Uterus (tissue), 4 donors: ENCODE measurements around the gene ERP29. TPM values are rescaled to one million over a fixed set of nuclear protein-coding genes. Genes with fewer than 3 reads are reported as not detected.
A peak's percentile ranks its signal among the peaks of the same experiment; 100 is the strongest.

Experiments
- DNase-seq, 2 donors: peaks; one replicate each; pipeline ENCODE4 v3.0.0-alpha.2; 2019 to 2020
- H3K27ac ChIP-seq, 2 donors: fragments of 200-600 bp; sonication (generic); 1 replicate in 1 of 2; 2 replicates in 1 of 2; pipeline ENCODE4 v1.5.1; 2016 to 2018
- H3K27me3 ChIP-seq, 2 donors: fragments of 200-600 bp; sonication (generic); one replicate each; pipeline ENCODE4 v1.5.1; 2018 to 2019; ENCODE audit warnings: control low read depth in 1 of 2
- H3K36me3 ChIP-seq, 2 donors: fragments of 200-600 bp; sonication (generic); one replicate each; pipeline ENCODE4 v1.5.1; 2019; ENCODE audit warnings: control low read depth in 1 of 2
- H3K4me1 ChIP-seq, 2 donors: fragments of 200-600 bp; sonication (generic); one replicate each; pipeline ENCODE4 v1.5.1; 2018 to 2019; ENCODE audit warnings: control low read depth in 1 of 2
- H3K4me3 ChIP-seq, 2 donors: fragments of 200-600 bp; sonication (generic); 1 replicate in 1 of 2; 2 replicates in 1 of 2; pipeline ENCODE4 v1.5.1; 2018 to 2019; ENCODE audit warnings: mild to moderate bottlenecking in 1 of 2
- H3K9me3 ChIP-seq, 2 donors: fragments of 200-600 bp; sonication (generic); one replicate each; pipeline ENCODE4 v1.5.1; 2019; ENCODE audit warnings: control low read depth in 1 of 2
- POLR2A ChIP-seq, 2 donors: fragments of 450-650 bp; IDR thresholded peaks; one replicate each; pipeline ENCODE4 v1.6.1; 2016; ENCODE audit warnings: antibody characterized with exemption in 2 of 2, mild to moderate bottlenecking in 1 of 2, moderate library complexity in 1 of 2
- intact Hi-C: fragments of 100-400 bp; cut with DNase I; formaldehyde crosslinking; loops from one replicate; pipeline ENCODE4 v1.15.1; 2023; ENCODE audit warnings: low total_unique reads
- total RNA-seq, 4 donors: library from RNA; depleted of rRNA in 3 of 4; stranded (reverse); fragments of >200 nt in 3 of 4; gene quantifications; one replicate each; pipeline versions ENCODE4 v1.1.0 to v1.2.4, GENCODE V29; 2014 to 2023
- TF ChIP-seq, protein P1 (sequence below), 4 experiments: fragments of 200-600 bp in 2 of 4; fragments of 450-650 bp in 2 of 4; sonication (generic) in 2 of 4; IDR thresholded peaks; one replicate each; pipeline ENCODE4 v1.5.1; 2016 to 2019; ENCODE audit warnings: antibody characterized with exemption in 4 of 4, mild to moderate bottlenecking in 2 of 4, moderate library complexity in 1 of 4
- donor health status: DM: yes; HTN: yes; CAD: no.

Gene ERP29
- total RNA-seq, 4 donors from 2014 or later = 37.4 to 46.8 (median 42.1) TPM

DNA sequence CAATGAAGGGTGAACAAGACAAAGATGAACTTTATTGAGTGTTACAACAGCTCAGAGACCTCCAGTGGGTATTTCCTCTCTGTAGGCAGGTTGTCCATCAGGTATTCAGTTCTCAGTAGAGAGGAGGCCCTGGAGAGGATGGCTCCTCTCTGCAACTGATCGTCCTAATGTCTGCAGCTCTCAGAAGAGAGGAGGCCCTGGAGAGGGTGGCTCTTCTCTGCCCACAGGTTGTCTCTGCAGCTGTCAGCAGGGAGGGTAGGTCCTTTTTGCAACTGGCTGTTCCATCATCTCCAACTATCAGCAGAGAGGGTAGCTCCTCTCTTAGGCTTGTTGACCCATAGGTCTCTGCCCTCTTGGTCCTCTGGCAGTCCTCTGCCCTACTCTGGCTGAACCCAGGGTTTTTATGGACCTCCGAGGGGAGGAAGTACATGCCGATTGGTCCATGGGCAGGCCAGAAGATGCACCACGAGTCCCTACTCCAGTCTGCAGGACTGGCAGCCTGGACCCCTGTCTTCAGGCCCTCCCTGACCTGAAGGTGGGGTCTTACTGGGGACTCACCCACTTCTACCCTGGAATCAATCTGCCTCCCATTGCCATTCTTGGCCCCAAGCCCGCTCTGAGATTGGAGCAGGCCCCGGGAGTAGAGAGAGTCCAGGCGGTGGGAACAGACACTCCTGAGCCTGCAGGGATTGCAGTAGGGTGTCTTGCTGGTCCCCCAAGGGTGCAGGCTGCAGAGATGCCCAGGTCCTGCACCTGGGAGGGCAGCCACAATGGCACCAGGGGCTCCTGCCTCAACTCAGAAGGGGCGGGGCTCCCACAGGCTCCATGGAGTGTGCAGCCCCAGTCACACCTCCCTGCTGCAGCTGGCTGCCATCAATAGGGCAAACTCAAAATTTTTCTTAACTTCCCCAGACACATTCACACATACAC is 2.5 kb upstream of the ERP29 start:
- DNase-seq = no peak
- no peak for TF ChIP-seq POLR2A (IDR thresholded peaks at IDR 0.05)
- TF ChIP-seq, protein P1, sequence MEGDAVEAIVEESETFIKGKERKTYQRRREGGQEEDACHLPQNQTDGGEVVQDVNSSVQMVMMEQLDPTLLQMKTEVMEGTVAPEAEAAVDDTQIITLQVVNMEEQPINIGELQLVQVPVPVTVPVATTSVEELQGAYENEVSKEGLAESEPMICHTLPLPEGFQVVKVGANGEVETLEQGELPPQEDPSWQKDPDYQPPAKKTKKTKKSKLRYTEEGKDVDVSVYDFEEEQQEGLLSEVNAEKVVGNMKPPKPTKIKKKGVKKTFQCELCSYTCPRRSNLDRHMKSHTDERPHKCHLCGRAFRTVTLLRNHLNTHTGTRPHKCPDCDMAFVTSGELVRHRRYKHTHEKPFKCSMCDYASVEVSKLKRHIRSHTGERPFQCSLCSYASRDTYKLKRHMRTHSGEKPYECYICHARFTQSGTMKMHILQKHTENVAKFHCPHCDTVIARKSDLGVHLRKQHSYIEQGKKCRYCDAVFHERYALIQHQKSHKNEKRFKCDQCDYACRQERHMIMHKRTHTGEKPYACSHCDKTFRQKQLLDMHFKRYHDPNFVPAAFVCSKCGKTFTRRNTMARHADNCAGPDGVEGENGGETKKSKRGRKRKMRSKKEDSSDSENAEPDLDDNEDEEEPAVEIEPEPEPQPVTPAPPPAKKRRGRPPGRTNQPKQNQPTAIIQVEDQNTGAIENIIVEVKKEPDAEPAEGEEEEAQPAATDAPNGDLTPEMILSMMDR (IDR thresholded peaks at IDR 0.05) = no peak
- no peak overlapping the region for H3K27ac ChIP-seq
- intact Hi-C loops = loop anchor here (10.0 kb wide), 1 partner anchor 94 kb away; the partner anchor contains the start of gene NAA25
- no peak overlapping the region for H3K4me3 ChIP-seq
- H3K27me3 ChIP-seq = no peaks in the 10 kb centered on the region
- no peaks in the 10 kb centered on the region for H3K9me3 ChIP-seq
- no peaks in the 10 kb centered on the region for H3K36me3 ChIP-seq
- peaks cover 0 to 5% of the 10 kb centered on the region in 2 donors for H3K4me1 ChIP-seq

DNA sequence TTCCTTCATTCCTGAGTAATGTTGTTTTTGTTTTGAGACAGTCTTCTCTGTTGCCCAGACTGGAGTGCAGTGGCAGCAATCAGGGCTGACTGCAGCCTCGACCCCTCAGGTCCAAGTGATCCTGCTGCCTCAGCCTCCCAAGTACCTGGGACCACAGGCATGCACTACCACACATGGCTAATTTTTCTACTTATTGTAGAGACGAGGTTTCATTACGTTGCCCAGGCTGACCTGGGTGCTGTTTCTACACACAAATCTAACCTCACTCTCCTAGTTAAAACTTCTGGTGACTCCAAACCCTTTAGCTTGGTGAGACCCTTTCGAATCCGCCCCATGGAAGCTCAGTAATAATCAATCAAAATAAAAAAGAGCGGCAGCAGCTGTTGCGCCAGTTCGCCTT is 1.5 kb upstream of the ERP29 start:
- intact Hi-C loops = loop anchor here (10.0 kb wide), 1 partner anchor 93 kb away; the partner anchor contains the start of gene NAA25
- no peaks in the 10 kb centered on the region for H3K36me3 ChIP-seq
- no peaks in the 10 kb centered on the region for H3K9me3 ChIP-seq
- H3K4me3 ChIP-seq = peak overlapping the region in 1 of 2 donors; percentile 95
- TF ChIP-seq, protein P1 (IDR thresholded peaks at IDR 0.05) = no peak
- TF ChIP-seq POLR2A (IDR thresholded peaks at IDR 0.05) = no peak
- H3K27ac ChIP-seq = peak overlapping the region in 1 of 2 donors; percentile 87
- H3K4me1 ChIP-seq = peaks cover 0 to 5% of the 10 kb centered on the region in 2 donors
- DNase-seq = no peak
- H3K27me3 ChIP-seq = no peaks in the 10 kb centered on the region

DNA sequence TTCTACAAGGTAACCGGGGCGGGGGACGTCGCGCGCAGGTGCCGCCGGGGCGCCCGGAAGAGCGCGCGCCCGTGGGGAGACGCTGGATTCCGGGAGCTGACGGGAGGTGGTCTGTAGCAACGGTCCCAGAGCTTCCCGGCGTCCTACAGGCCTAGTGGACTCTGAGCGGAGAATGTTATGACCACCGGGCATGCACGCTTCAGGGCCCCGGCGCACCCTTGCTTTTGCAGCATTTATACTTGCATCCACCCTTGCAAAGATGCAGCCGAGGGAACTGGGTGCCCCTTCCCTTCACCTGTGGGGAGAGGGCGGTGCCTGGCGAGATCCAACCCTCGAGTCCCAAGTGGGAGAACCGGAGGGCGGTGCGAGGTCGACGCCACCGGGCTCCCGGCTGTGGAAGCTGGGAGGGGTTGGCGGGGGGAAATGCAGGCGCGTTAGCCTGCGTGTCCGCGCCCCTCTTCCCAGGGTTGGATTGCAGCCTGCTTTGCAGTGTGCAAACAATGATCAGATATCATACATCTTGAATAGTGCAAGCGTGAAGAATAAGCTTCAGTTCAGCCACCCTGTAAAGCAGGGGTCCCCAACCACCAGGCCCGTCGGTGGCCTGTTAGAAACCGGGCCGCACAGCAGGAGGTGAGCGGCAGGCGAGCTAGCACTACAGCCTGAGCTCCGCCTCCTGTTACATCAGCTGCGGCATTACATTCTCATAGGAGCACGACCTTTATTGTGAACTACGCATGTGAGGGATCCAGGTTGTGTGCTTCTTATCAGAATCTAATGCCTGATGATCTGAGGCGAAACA is 576 bp downstream of the ERP29 start:
- H3K9me3 ChIP-seq = no peaks in the 10 kb centered on the region
- H3K36me3 ChIP-seq = no peaks in the 10 kb centered on the region
- peak; percentile 49 to 51 for DNase-seq
- intact Hi-C loops = loop anchor here (10.0 kb wide), 1 partner anchor 91 kb away; the partner anchor contains the start of gene NAA25
- peaks cover 0 to 5% of the 10 kb centered on the region in 2 donors for H3K4me1 ChIP-seq
- H3K4me3 ChIP-seq = peak overlapping the region; percentile 90 to 95
- no peaks in the 10 kb centered on the region for H3K27me3 ChIP-seq
- H3K27ac ChIP-seq = peak overlapping the region; percentile 87 to 99
- TF ChIP-seq, protein P1 (IDR thresholded peaks at IDR 0.05) = no peak

DNA sequence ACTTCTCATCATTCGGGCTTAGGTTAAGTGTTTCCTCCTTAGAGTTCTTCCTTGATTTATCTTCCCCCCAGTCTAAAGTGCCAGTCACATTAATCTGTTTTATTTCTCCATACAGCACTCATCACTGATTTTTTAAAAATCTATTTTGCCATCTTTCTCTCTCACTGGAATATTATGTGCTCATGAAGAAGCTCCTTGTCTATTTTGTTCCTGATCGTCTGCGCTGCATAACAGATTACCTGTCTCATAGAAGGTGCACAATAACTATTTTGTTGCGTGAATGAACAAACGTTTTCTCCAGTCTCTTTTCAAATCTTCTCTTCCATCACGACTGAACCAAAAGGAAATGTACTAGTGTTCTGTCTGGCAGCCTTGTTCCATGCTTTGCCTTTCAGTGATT is 2.7 kb downstream of the ERP29 start:
- peaks cover 0 to 5% of the 10 kb centered on the region in 2 donors for H3K4me1 ChIP-seq
- TF ChIP-seq, protein P1 (IDR thresholded peaks at IDR 0.05) = no peak
- TF ChIP-seq POLR2A (IDR thresholded peaks at IDR 0.05) = no peak

More for the DNA sequence above, 2.7 kb downstream of the ERP29 start:
- intact Hi-C loops = loop anchor here (10.0 kb wide), 1 partner anchor 89 kb away; the partner anchor contains the start of gene NAA25
- Histone ChIP-seq H3K36me3 (no peaks in the 10 kb centered on the region), H3K9me3 (no peaks in the 10 kb centered on the region), H3K4me3 (no peak overlapping the region), H3K27me3 (no peaks in the 10 kb centered on the region), H3K27ac (no peak overlapping the region)
- DNase-seq = no peak
